ENCODE results near the gene RAB34.

- TF ChIP-seq CTCF (conservative IDR thresholded peaks at IDR 0.05; ENCODE audit: low read depth, low read length) (no peak), EZH2 (IDR thresholded peaks at IDR 0.05; ENCODE audit: borderline replicate concordance, low read depth, low read length, poor library complexity, severe bottlenecking) (no peak)
Observed at GRCh38 chr17:28716740-28717577, 709 bp downstream of the RAB34 start.
